ENCODE measurements around the gene SRRM3. TPM values are rescaled to one million over a fixed set of nuclear protein-coding genes. Genes with fewer than 3 reads are reported as not detected.

SRRM3 gene
- total and polyA plus RNA-seq, 9 of the 15 experiments (the other 6 are each of a cell fraction or from before 2014, with no cell fraction given) = 0.04 to 0.91 (median 0.46) TPM; not detected in 2

DNA sequence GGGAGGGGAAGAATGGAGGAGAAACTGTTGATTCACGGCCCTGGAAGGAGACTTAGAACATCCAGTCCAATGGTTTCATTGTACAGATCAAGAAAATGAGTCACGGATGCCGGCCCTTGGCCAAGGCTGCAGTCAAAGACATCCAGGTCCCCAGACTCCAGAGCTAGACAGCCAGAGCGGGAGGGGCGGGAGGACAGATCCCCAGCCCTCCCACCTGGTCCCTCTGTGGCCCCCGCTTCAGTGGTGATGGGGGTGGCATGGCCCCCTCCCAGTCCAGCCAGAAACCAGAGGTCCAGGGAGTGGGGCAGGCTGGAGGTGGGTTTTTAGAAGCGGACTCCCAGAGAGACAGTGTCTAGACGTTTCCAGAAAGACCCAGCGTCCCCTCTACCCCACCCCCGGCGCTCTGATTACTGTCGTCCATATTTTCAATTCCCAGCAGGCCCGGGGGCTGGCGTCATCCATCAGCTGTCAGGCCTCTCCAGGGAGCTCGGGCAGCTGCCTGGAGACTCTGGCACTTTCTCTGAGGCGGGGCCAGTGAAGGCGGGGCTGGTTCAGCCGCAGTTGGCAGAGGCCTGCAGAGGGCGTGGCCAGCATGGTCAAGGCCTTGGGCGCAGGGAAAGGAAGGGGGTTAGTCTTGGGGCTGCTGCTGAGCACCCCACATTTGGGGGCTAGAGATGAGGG lies 92.8 kb downstream of the SRRM3 start (continued):
- TF ChIP-seq MAZ (CRISPR knock-in tag; conservative IDR thresholded peaks at IDR 0.05 in 1 of 2, IDR thresholded peaks at IDR 0.05 in 1 of 2) = peak in 1 of 2 experiments; percentile 62; a peak in 2 of 4 replicates
- no peak for TF ChIP-seq PTRF (tag; IDR thresholded peaks at IDR 0.05)
- TF ChIP-seq, protein P1, sequence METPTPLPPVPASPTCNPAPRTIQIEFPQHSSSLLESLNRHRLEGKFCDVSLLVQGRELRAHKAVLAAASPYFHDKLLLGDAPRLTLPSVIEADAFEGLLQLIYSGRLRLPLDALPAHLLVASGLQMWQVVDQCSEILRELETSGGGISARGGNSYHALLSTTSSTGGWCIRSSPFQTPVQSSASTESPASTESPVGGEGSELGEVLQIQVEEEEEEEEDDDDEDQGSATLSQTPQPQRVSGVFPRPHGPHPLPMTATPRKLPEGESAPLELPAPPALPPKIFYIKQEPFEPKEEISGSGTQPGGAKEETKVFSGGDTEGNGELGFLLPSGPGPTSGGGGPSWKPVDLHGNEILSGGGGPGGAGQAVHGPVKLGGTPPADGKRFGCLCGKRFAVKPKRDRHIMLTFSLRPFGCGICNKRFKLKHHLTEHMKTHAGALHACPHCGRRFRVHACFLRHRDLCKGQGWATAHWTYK (CRISPR knock-in tag; IDR thresholded peaks at IDR 0.05) = peak; percentile 25; the same call in 1 of the 2 replicates
- peak; percentile 27; the same call in 1 of the 2 replicates for TF ChIP-seq ZBTB7A (IDR thresholded peaks at IDR 0.05; ENCODE audit: borderline replicate concordance, control insufficient read depth, low read depth, low read length)
- no peak for TF ChIP-seq NCOA2 (IDR thresholded peaks at IDR 0.05; ENCODE audit: partially characterized antibody in 2 of 2)
- TF ChIP-seq BHLHE40 (IDR thresholded peaks at IDR 0.05; ENCODE audit: low read length) = peak; percentile 34; the same call in 1 of the 2 replicates
- TF ChIP-seq, protein P2, sequence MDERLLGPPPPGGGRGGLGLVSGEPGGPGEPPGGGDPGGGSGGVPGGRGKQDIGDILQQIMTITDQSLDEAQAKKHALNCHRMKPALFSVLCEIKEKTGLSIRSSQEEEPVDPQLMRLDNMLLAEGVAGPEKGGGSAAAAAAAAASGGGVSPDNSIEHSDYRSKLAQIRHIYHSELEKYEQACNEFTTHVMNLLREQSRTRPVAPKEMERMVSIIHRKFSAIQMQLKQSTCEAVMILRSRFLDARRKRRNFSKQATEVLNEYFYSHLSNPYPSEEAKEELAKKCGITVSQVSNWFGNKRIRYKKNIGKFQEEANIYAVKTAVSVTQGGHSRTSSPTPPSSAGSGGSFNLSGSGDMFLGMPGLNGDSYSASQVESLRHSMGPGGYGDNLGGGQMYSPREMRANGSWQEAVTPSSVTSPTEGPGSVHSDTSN (CRISPR knock-in tag; IDR thresholded peaks at IDR 0.05; ENCODE audit: low read depth) = peak; percentile 72
- TF ChIP-seq, protein P2 (tag; conservative IDR thresholded peaks at IDR 0.05; ENCODE audit: low read depth) = peak; percentile 95
- TF ChIP-seq FOXJ2 (tag; IDR thresholded peaks at IDR 0.05) = peak; percentile 61; the same call in 1 of the 2 replicates
- TF ChIP-seq, protein P3, sequence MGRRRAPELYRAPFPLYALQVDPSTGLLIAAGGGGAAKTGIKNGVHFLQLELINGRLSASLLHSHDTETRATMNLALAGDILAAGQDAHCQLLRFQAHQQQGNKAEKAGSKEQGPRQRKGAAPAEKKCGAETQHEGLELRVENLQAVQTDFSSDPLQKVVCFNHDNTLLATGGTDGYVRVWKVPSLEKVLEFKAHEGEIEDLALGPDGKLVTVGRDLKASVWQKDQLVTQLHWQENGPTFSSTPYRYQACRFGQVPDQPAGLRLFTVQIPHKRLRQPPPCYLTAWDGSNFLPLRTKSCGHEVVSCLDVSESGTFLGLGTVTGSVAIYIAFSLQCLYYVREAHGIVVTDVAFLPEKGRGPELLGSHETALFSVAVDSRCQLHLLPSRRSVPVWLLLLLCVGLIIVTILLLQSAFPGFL (CRISPR knock-in tag; IDR thresholded peaks at IDR 0.05) = 0 out of 2 replicates have a peak, but pooled peaks have one; percentile 80
- no peak for TF ChIP-seq ZNF586 (CRISPR knock-in tag; conservative IDR thresholded peaks at IDR 0.05)
- no peak for TF ChIP-seq MAFK (IDR thresholded peaks at IDR 0.05; ENCODE audit: low read length)
- no peak for TF ChIP-seq ZKSCAN1 (IDR thresholded peaks at IDR 0.05; ENCODE audit: low read depth, low read length)
- peak; percentile 14; the same call in 1 of the 2 replicates for TF ChIP-seq XRCC5 (IDR thresholded peaks at IDR 0.05; ENCODE audit: low read depth, low read length)
- TF ChIP-seq, protein P4, sequence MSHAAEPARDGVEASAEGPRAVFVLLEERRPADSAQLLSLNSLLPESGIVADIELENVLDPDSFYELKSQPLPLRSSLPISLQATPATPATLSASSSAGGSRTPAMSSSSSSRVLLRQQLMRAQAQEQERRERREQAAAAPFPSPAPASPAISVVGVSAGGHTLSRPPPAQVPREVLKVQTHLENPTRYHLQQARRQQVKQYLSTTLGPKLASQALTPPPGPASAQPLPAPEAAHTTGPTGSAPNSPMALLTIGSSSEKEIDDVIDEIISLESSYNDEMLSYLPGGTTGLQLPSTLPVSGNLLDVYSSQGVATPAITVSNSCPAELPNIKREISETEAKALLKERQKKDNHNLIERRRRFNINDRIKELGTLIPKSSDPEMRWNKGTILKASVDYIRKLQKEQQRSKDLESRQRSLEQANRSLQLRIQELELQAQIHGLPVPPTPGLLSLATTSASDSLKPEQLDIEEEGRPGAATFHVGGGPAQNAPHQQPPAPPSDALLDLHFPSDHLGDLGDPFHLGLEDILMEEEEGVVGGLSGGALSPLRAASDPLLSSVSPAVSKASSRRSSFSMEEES (CRISPR knock-in tag; IDR thresholded peaks at IDR 0.05) = no peak
- no peak for TF ChIP-seq FOXA3 (CRISPR knock-in tag; conservative IDR thresholded peaks at IDR 0.05 in 1 of 2, IDR thresholded peaks at IDR 0.05 in 1 of 2)
- 0 out of 2 replicates have a peak, but pooled peaks have one; percentile 37 for TF ChIP-seq ZBTB17 (CRISPR knock-in tag; IDR thresholded peaks at IDR 0.05)
- TF ChIP-seq SOX6 (IDR thresholded peaks at IDR 0.05) = 0 out of 2 replicates have a peak, but pooled peaks have one; percentile 22
- peak; percentile 81 for TF ChIP-seq JUND (IDR thresholded peaks at IDR 0.05; ENCODE audit: borderline replicate concordance, low read depth, low read length)
- TF ChIP-seq JUND (tag; IDR thresholded peaks at IDR 0.05; ENCODE audit: borderline replicate concordance, low read depth, low read length) = peak; percentile 59; the same call in 1 of the 3 replicates
- TF ChIP-seq TSC22D4 (tag; IDR thresholded peaks at IDR 0.05) = no peak

All from K562 (cell line).